SK-N-SH (cell line): ENCODE measurements around the gene EIF1. TPM values are rescaled to one million over a fixed set of nuclear protein-coding genes. Genes with fewer than 3 reads are reported as not detected.

Experiments used
- CTCF ChIA-PET: fragments of 300-600, 350-600 bp; formaldehyde crosslinking; extraction: SDS; loops from one replicate; lab custom pipeline; 2021; lab: Yijun Ruan, JAX
- POLR2A ChIA-PET: fragments of 350-600 bp; sonication (Branson Sonifier 250); formaldehyde crosslinking; extraction: SDS; loops from one replicate; lab custom pipeline; 2020; ENCODE audit warnings: antibody characterized with exemption, inconsistent platforms; lab: Yijun Ruan, JAX
- DNase-seq: peaks from one replicate; pipeline ENCODE4 v3.0.0; 2012
- H2AFZ ChIP-seq: fragments of 200-600 bp; sonication (generic); 2 replicates; pipeline ENCODE4 v1.8.1; 2016; ENCODE audit warnings: antibody characterized with exemption, mild to moderate bottlenecking, low read depth
- H3F3A ChIP-seq: fragments of 200-600 bp; sonication (generic); replicated peaks from 2 replicates; pipeline ENCODE3; 2016; ENCODE audit warnings: antibody characterized with exemption, mild to moderate bottlenecking; ENCODE audit not compliant: insufficient read depth
- H3K27ac ChIP-seq, 2 experiments: fragments of 200-500 bp in 1 of 2; fragments of 200-600 bp in 1 of 2; sonication (Bioruptor generic) in 1 of 2; sonication (generic), shearing (Covaris generic) in 1 of 2; 2 replicates each; pipeline versions ENCODE4 v1.5.1 to v1.6.1; 2014 to 2016; ENCODE audit warnings: low read depth in 2 of 2, inconsistent platforms in 1 of 2, low read length in 1 of 2, mild to moderate bottlenecking in 1 of 2, mixed read lengths in 1 of 2
- H3K27me3 ChIP-seq: fragments of 200-600 bp; sonication (generic), shearing (Covaris generic); 2 replicates; pipeline ENCODE4 v1.6.1; 2016; ENCODE audit warnings: mixed run types; ENCODE audit not compliant: insufficient read depth
- H3K36me3 ChIP-seq, 2 experiments: fragments of 200-500 bp in 1 of 2; fragments of 200-600 bp in 1 of 2; sonication (Bioruptor generic) in 1 of 2; sonication (generic) in 1 of 2; replicated peaks in 1 of 2; 2 replicates each; pipeline versions ENCODE3 to v1.5.1; 2014 to 2016; ENCODE audit warnings: low read length in 1 of 2, mild to moderate bottlenecking in 1 of 2; ENCODE audit not compliant: insufficient read depth in 2 of 2, control insufficient read depth in 1 of 2
- H3K4me1 ChIP-seq, 2 experiments: fragments of 200-500 bp in 1 of 2; fragments of 200-600 bp in 1 of 2; sonication (Bioruptor generic) in 1 of 2; sonication (generic), shearing (Covaris generic) in 1 of 2; 2 replicates each; pipeline versions ENCODE4 v1.5.1 to v1.6.1; 2014 to 2016; ENCODE audit warnings: low read depth in 1 of 2, low read length in 1 of 2, mixed run types in 1 of 2; ENCODE audit not compliant: insufficient read depth in 2 of 2, control insufficient read depth in 1 of 2
- H3K4me2 ChIP-seq: fragments of 200-600 bp; sonication (generic), shearing (Covaris generic); 2 replicates; pipeline ENCODE4 v1.6.1; 2017; ENCODE audit warnings: mixed run types
- H3K4me3 ChIP-seq, 2 experiments: fragments of 200-500 bp in 1 of 2; fragments of 200-600 bp in 1 of 2; sonication (Bioruptor generic) in 1 of 2; sonication (generic), shearing (Covaris generic) in 1 of 2; 2 replicates each; pipeline versions ENCODE4 v1.5.1 to v1.8.1; 2014 to 2016; ENCODE audit warnings: low read depth in 2 of 2, inconsistent platforms in 1 of 2, low read length in 1 of 2, mild to moderate bottlenecking in 1 of 2, mixed read lengths in 1 of 2, moderate library complexity in 1 of 2
- H3K79me2 ChIP-seq: fragments of 200-600 bp; sonication (generic); 2 replicates; pipeline ENCODE4 v1.8.1; 2017; ENCODE audit warnings: mild to moderate bottlenecking; ENCODE audit not compliant: insufficient read depth
- H3K9ac ChIP-seq: fragments of 200-600 bp; sonication (generic); 2 replicates; pipeline ENCODE4 v1.6.1; 2017; ENCODE audit warnings: mixed run types
- H3K9me2 ChIP-seq: fragments of 200-600 bp; sonication (generic); 2 replicates; pipeline ENCODE4 v1.6.1; 2017; ENCODE audit warnings: mixed run types
- H3K9me3 ChIP-seq: fragments of 200-600 bp; sonication (generic); 2 replicates; pipeline ENCODE4 v1.6.1; 2017; ENCODE audit warnings: mixed run types, mild to moderate bottlenecking, moderate library complexity
- H4K20me1 ChIP-seq: fragments of 200-600 bp; sonication (generic); 2 replicates; pipeline ENCODE4 v1.6.1; 2017; ENCODE audit warnings: mild to moderate bottlenecking, mixed run types; ENCODE audit not compliant: insufficient read depth
- CHD2 ChIP-seq: fragments of 150-350 bp; IDR thresholded peaks from 2 replicates; pipeline ENCODE4 v1.6.1; 2018; ENCODE audit warnings: low read length; ENCODE audit not compliant: partially characterized antibody
- EP300 ChIP-seq, 2 experiments: IDR thresholded peaks; 2 replicates each; pipeline versions ENCODE4 v1.4.0 to v1.6.1; 2012; ENCODE audit warnings: borderline replicate concordance in 1 of 2, low read depth in 1 of 2, low read length in 1 of 2
- EZH2phosphoT487 ChIP-seq: fragments of 200-600 bp; sonication (generic); IDR thresholded peaks from 2 replicates; pipeline ENCODE4 v1.6.1; 2017; ENCODE audit warnings: low read depth, mixed run types, mild to moderate bottlenecking, antibody characterized with exemption, moderate library complexity, borderline replicate concordance
- FOXJ3 ChIP-seq: sonication (generic); formaldehyde crosslinking; IDR thresholded peaks from 2 replicates; pipeline ENCODE4 v1.5.1; 2020; ENCODE audit warnings: mild to moderate bottlenecking, missing genetic modification reagents
- FOXM1 ChIP-seq: IDR thresholded peaks from 2 replicates; pipeline ENCODE4 v1.4.0; 2012; ENCODE audit warnings: low read depth, mild to moderate bottlenecking
- GABPA ChIP-seq: IDR thresholded peaks from 2 replicates; pipeline ENCODE4 v1.4.0; 2012; ENCODE audit warnings: low read depth, mild to moderate bottlenecking
- MEF2A ChIP-seq: IDR thresholded peaks from 2 replicates; pipeline ENCODE4 v1.4.0; 2012; ENCODE audit warnings: low read depth, borderline replicate concordance
- NRF1 ChIP-seq: IDR thresholded peaks from 2 replicates; pipeline ENCODE4 v1.6.1; 2012; ENCODE audit warnings: low read depth, mild to moderate bottlenecking, low read length
- POLR2AphosphoS5 ChIP-seq: IDR thresholded peaks from 2 replicates; pipeline ENCODE4 v1.6.1; 2012; ENCODE audit warnings: low read depth, low read length
- RAD21 ChIP-seq: IDR thresholded peaks from 2 replicates; pipeline ENCODE4 v1.6.1; 2012; ENCODE audit warnings: mild to moderate bottlenecking, low read length
- RXRA ChIP-seq: IDR thresholded peaks from 2 replicates; pipeline ENCODE4 v1.4.0; 2012; ENCODE audit warnings: low read depth, mild to moderate bottlenecking, borderline replicate concordance
- SIN3A ChIP-seq: IDR thresholded peaks from 2 replicates; pipeline ENCODE4 v1.6.1; 2012; ENCODE audit warnings: low read depth, mild to moderate bottlenecking, low read length, moderate library complexity, borderline replicate concordance
- SMC3 ChIP-seq: IDR thresholded peaks from 2 replicates; pipeline ENCODE4 v1.6.1; 2012; ENCODE audit warnings: low read depth, low read length, improper control_type of control experiment
- TAF1 ChIP-seq: IDR thresholded peaks from 2 replicates; pipeline ENCODE4 v1.6.1; 2012; ENCODE audit warnings: low read depth, mild to moderate bottlenecking, low read length, moderate library complexity, borderline replicate concordance
- WGBS: methylation state at CpG from one replicate; pipeline ENCODE4 v1.1.6; 2017; ENCODE audit warnings: low lambda C conversion rate; 5-methylcytosine and 5-hydroxymethylcytosine counted together
- polyA plus RNA-seq, 3 experiments: library from polyadenylated mRNA; depleted of rRNA; stranded (reverse); fragments of >200 nt; gene quantifications; 2 replicates each; pipeline ENCODE4 v1.2.3, GENCODE V29; 2012
- TF ChIP-seq, protein P1 (sequence below): IDR thresholded peaks from 2 replicates; pipeline ENCODE4 v1.4.0; 2012; ENCODE audit warnings: low read depth, borderline replicate concordance
- TF ChIP-seq, protein P2 (sequence below): fragments of 200-600 bp; sonication (generic); IDR thresholded peaks from 2 replicates; pipeline ENCODE4 v1.6.1; 2017; ENCODE audit warnings: antibody characterized with exemption, mild to moderate bottlenecking, moderate library complexity
- TF ChIP-seq, protein P3 (sequence below): IDR thresholded peaks from 2 replicates; pipeline ENCODE4; 2012

EIF1 gene
- polyA plus RNA-seq, 1 of the 3 experiments (the other 2 are of a cell fraction): 300 TPM

GRCh38 chr17:41667280-41668041 is 21.2 kb upstream of the EIF1 start:
- no peaks in the 10 kb centered on the region for H4K20me1 ChIP-seq
- ChIA-PET POLR2A (interaction anchor here (1.4 kb wide), 1 partner anchor 22 kb away, joined by 5 read pairs; no protein-coding TSS in a partner anchor), CTCF (interaction anchor here (0.6 to 13.9 kb wide), 22 partner anchors 16 to 1034 kb away, joined by 3 to 534 read pairs (median 3); partner anchors contain the start of gene EIF1)
- H3K79me2 ChIP-seq: no peaks in the 10 kb centered on the region
- H3K4me2 ChIP-seq: peak overlapping the region; percentile 88; the same call in 1 of the 2 replicates
- H2AFZ ChIP-seq: peak overlapping the region; percentile 99; the same call in 1 of the 2 replicates
- H3K36me3 ChIP-seq: no peaks in the 10 kb centered on the region
- peaks cover 4 to 14% of the 10 kb centered on the region in 2 experiments; a peak in 2 of 4 replicates for H3K4me1 ChIP-seq
- peak overlapping the region in 1 of 2 experiments; percentile 62; a peak in 2 of 4 replicates for H3K4me3 ChIP-seq
- WGBS: 64% methylated on average over 23 of the region's 23 CpGs
- no peak for TF ChIP-seq SMC3
- no peak for TF ChIP-seq POLR2AphosphoS5
- no peak for TF ChIP-seq EP300 (IDR thresholded peaks at IDR 0.05; ENCODE audit: borderline replicate concordance in 1 of 2, low read depth in 1 of 2, low read length in 1 of 2)
- TF ChIP-seq, protein P1, sequence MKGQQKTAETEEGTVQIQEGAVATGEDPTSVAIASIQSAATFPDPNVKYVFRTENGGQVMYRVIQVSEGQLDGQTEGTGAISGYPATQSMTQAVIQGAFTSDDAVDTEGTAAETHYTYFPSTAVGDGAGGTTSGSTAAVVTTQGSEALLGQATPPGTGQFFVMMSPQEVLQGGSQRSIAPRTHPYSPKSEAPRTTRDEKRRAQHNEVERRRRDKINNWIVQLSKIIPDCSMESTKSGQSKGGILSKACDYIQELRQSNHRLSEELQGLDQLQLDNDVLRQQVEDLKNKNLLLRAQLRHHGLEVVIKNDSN: no peak
- TF ChIP-seq MEF2A: no peak
- TF ChIP-seq FOXJ3 (CRISPR knock-in tag): no peak
- no peak for TF ChIP-seq FOXM1
- TF ChIP-seq SIN3A: no peak
- no peak for TF ChIP-seq NRF1
- no peak for TF ChIP-seq RAD21
- TF ChIP-seq, protein P2, sequence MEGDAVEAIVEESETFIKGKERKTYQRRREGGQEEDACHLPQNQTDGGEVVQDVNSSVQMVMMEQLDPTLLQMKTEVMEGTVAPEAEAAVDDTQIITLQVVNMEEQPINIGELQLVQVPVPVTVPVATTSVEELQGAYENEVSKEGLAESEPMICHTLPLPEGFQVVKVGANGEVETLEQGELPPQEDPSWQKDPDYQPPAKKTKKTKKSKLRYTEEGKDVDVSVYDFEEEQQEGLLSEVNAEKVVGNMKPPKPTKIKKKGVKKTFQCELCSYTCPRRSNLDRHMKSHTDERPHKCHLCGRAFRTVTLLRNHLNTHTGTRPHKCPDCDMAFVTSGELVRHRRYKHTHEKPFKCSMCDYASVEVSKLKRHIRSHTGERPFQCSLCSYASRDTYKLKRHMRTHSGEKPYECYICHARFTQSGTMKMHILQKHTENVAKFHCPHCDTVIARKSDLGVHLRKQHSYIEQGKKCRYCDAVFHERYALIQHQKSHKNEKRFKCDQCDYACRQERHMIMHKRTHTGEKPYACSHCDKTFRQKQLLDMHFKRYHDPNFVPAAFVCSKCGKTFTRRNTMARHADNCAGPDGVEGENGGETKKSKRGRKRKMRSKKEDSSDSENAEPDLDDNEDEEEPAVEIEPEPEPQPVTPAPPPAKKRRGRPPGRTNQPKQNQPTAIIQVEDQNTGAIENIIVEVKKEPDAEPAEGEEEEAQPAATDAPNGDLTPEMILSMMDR: no peak; the same call in 1 of the 2 replicates
- TF ChIP-seq GABPA: no peak
- no peaks in the 10 kb centered on the region for H3K9me2 ChIP-seq
- no peak overlapping the region for H3K9ac ChIP-seq
- DNase-seq: no peak
- H3K9me3 ChIP-seq: no peaks in the 10 kb centered on the region
- H3K27me3 ChIP-seq: no peaks in the 10 kb centered on the region
- H3F3A ChIP-seq: no peaks in the 10 kb centered on the region
- no peak overlapping the region for H3K27ac ChIP-seq

- Histone ChIP-seq H3K79me2 (no peaks in the 10 kb centered on the region), H3K27me3 (peaks cover 8% of the 10 kb centered on the region; the same call in 1 of the 2 replicates), H3K4me1 (peaks cover 0 to under 1% of the 10 kb centered on the region in 2 experiments; a peak in 1 of 4 replicates), H3K9me3 (no peaks in the 10 kb centered on the region), H4K20me1 (no peaks in the 10 kb centered on the region), H3K27ac (no peak overlapping the region), H3K9me2 (no peaks in the 10 kb centered on the region), H2AFZ (no peak overlapping the region), H3K9ac (no peak overlapping the region), H3F3A (no peaks in the 10 kb centered on the region), H3K36me3 (no peaks in the 10 kb centered on the region), H3K4me2 (no peak overlapping the region), H3K4me3 (no peak overlapping the region)
- 86% methylated on average over 6 of the region's 7 CpGs for WGBS
- ChIA-PET CTCF (interaction anchor here (2.8 kb wide), 1 partner anchor 122 kb away, joined by 24 read pairs; no protein-coding TSS in a partner anchor), POLR2A (no interaction called here)
- no peak for DNase-seq
- no peak for TF ChIP-seq EZH2phosphoT487
- TF ChIP-seq, protein P3, sequence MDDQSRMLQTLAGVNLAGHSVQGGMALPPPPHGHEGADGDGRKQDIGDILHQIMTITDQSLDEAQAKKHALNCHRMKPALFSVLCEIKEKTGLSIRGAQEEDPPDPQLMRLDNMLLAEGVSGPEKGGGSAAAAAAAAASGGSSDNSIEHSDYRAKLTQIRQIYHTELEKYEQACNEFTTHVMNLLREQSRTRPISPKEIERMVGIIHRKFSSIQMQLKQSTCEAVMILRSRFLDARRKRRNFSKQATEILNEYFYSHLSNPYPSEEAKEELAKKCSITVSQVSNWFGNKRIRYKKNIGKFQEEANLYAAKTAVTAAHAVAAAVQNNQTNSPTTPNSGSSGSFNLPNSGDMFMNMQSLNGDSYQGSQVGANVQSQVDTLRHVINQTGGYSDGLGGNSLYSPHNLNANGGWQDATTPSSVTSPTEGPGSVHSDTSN: no peak
- no peak for TF ChIP-seq SMC3
- no peak for TF ChIP-seq RXRA
- no peak for TF ChIP-seq NRF1
- no peak for TF ChIP-seq TAF1
- no peak for TF ChIP-seq FOXM1
- TF ChIP-seq EP300 (IDR thresholded peaks at IDR 0.05; ENCODE audit: borderline replicate concordance in 1 of 2, low read depth in 1 of 2, low read length in 1 of 2): no peak
- TF ChIP-seq POLR2AphosphoS5: no peak
- no peak for TF ChIP-seq CHD2
Measured at GRCh38 chr17:41672153-41672552, 16.5 kb upstream of the EIF1 start.
